Endothelial cell of umbilical vein (primary cell): Measurements from ENCODE around the gene CCDC172. TPM values are rescaled to one million over a fixed set of nuclear protein-coding genes. Genes with fewer than 3 reads are reported as not detected.

Experiments
- BruUV-seq: library from RNA; stranded (reverse); fragments of 400-500 nt; replicated peaks from 2 replicates; lab custom pipeline; 2021; lab: Mats Ljungman, UMichigan
- CTCF ChIA-PET: fragments of 300-600, 350-600 bp; sonication (Branson Sonifier 250); formaldehyde crosslinking; loops from one replicate; lab custom pipeline; 2021; ENCODE audit warnings: antibody characterized with exemption, inconsistent platforms; lab: Charles Lee
- POLR2A ChIA-PET: fragments of 300-600, 350-600 bp; sonication (Branson Sonifier 250); formaldehyde crosslinking; loops from one replicate; lab custom pipeline; 2021; ENCODE audit warnings: antibody characterized with exemption, inconsistent platforms; lab: Charles Lee
- DNase-seq: peaks from one replicate; pipeline ENCODE4 v3.0.0-alpha.2; 2011; ENCODE audit warnings: low read depth, low spot score
- FAIRE-seq: peaks from 2 replicates; lab custom pipeline; 2011; peaks lifted over from hg19 to GRCh38; lab: Jason Lieb, UNC
- H2AFZ ChIP-seq: 2 replicates; pipeline ENCODE4 v1.6.0; 2012; ENCODE audit warnings: low read depth, low read length, control low read depth, inconsistent platforms
- H3K27ac ChIP-seq: 2 replicates; pipeline ENCODE4 v1.5.1; 2011; ENCODE audit warnings: low read depth, mild to moderate bottlenecking, control low read depth, low read length, moderate library complexity; ENCODE audit not compliant: insufficient read depth
- H3K27me3 ChIP-seq, 2 experiments: 2 replicates each; pipeline versions ENCODE4 v1.6.0 to v1.6.1; 2011; ENCODE audit warnings: low read length in 2 of 2, mixed read lengths in 1 of 2; ENCODE audit not compliant: control insufficient read depth in 2 of 2, insufficient read depth in 2 of 2
- H3K36me3 ChIP-seq, 2 experiments: 2 replicates in 1 of 2; 3 replicates in 1 of 2; pipeline ENCODE4 v1.5.1; 2011; ENCODE audit warnings: low read length in 2 of 2, mild to moderate bottlenecking in 1 of 2, moderate library complexity in 1 of 2; ENCODE audit not compliant: control insufficient read depth in 2 of 2, insufficient read depth in 2 of 2; ENCODE audit errors: extremely low read depth in 1 of 2
- H3K4me1 ChIP-seq: 3 replicates; pipeline ENCODE4 v1.5.1; 2011; ENCODE audit warnings: mild to moderate bottlenecking, low read length; ENCODE audit not compliant: control insufficient read depth, insufficient read depth; ENCODE audit errors: extremely low read depth
- H3K4me2 ChIP-seq: 2 replicates; pipeline ENCODE4 v1.6.1; 2011; ENCODE audit warnings: low read length, control low read depth, mixed read lengths; ENCODE audit not compliant: insufficient read depth
- H3K4me3 ChIP-seq, 3 experiments: fragments of 200-600 bp in 1 of 3; sonication (generic), shearing (Covaris generic) in 1 of 3; replicated peaks in 1 of 3; 2 replicates each; pipeline ENCODE4 v1.5.1; 2011 to 2016; ENCODE audit warnings: control low read depth in 3 of 3, low read length in 3 of 3, mild to moderate bottlenecking in 2 of 3, inconsistent platforms in 1 of 3, low read depth in 1 of 3, moderate library complexity in 1 of 3; ENCODE audit not compliant: insufficient read depth in 1 of 3
- H3K79me2 ChIP-seq: 2 replicates; pipeline ENCODE4 v1.6.0; 2012; ENCODE audit warnings: low read length, inconsistent platforms; ENCODE audit not compliant: control insufficient read depth, insufficient read depth
- H3K9ac ChIP-seq: replicated peaks from 2 replicates; pipeline ENCODE3; 2011; ENCODE audit warnings: low read length, control low read depth; ENCODE audit not compliant: insufficient read depth; ENCODE audit errors: extremely low read depth
- H3K9me1 ChIP-seq: replicated peaks from 3 replicates; pipeline ENCODE4 v1.6.0; 2011; ENCODE audit warnings: mild to moderate bottlenecking, low read length; ENCODE audit not compliant: control insufficient read depth, insufficient read depth; ENCODE audit errors: extremely low read depth
- H3K9me3 ChIP-seq: replicated peaks from 2 replicates; pipeline ENCODE4 v1.5.1; 2012; ENCODE audit warnings: low read length, inconsistent platforms; ENCODE audit not compliant: control insufficient read depth, insufficient read depth
- H4K20me1 ChIP-seq: replicated peaks from 2 replicates; pipeline ENCODE3; 2011; ENCODE audit warnings: mild to moderate bottlenecking, low read length; ENCODE audit not compliant: control insufficient read depth, insufficient read depth; ENCODE audit errors: extremely low read depth
- CTCF ChIP-seq, 2 donors: IDR thresholded peaks; 1 replicate in 1 of 2; 2 replicates in 1 of 2; pipeline ENCODE4 v1.5.1; 2011; ENCODE audit warnings: low read length in 2 of 2, mild to moderate bottlenecking in 2 of 2, moderate library complexity in 2 of 2, control low read depth in 1 of 2, inconsistent platforms in 1 of 2, low read depth in 1 of 2; ENCODE audit not compliant: insufficient read depth in 1 of 2; ENCODE audit errors: extremely low read depth in 1 of 2
- EZH2 ChIP-seq: IDR thresholded peaks from 2 replicates; pipeline ENCODE4 v1.6.1; 2012; ENCODE audit warnings: borderline replicate concordance, low read depth, mild to moderate bottlenecking, moderate library complexity, low read length, inconsistent platforms; ENCODE audit not compliant: severe bottlenecking
- FOS ChIP-seq: IDR thresholded peaks from 2 replicates; pipeline ENCODE4 v1.6.1; 2011; ENCODE audit warnings: mild to moderate bottlenecking, low read length, moderate library complexity, borderline replicate concordance; ENCODE audit not compliant: insufficient read depth
- GATA2 ChIP-seq: IDR thresholded peaks from 2 replicates; pipeline ENCODE4 v1.7.0; 2011; ENCODE audit warnings: low read depth, mild to moderate bottlenecking, moderate library complexity, mixed read lengths, low read length; ENCODE audit not compliant: insufficient read length, insufficient read depth
- JUN ChIP-seq: IDR thresholded peaks from 2 replicates; pipeline ENCODE4 v1.6.1; 2011; ENCODE audit warnings: borderline replicate concordance, low read depth; ENCODE audit not compliant: insufficient read length, insufficient read depth
- MAX ChIP-seq: IDR thresholded peaks from 2 replicates; pipeline ENCODE4 v1.6.1; 2011; ENCODE audit not compliant: insufficient read depth, insufficient read length
- MYC ChIP-seq: IDR thresholded peaks from one replicate; pipeline ENCODE4 v1.6.1; 2011; ENCODE audit warnings: mild to moderate bottlenecking, low read depth, low read length
- POLR2A ChIP-seq: IDR thresholded peaks from 2 replicates; pipeline ENCODE4 v1.6.1; 2012; ENCODE audit warnings: low read depth, mild to moderate bottlenecking, control low read depth, low read length
- POLR2AphosphoS5 ChIP-seq: IDR thresholded peaks from 2 replicates; pipeline ENCODE4 v1.6.1; 2012; ENCODE audit warnings: low read depth, mild to moderate bottlenecking, control low read depth, low read length, moderate library complexity; ENCODE audit not compliant: insufficient read depth
- dilution Hi-C: fragments of 300-500 bp; cut with MboI; formaldehyde crosslinking; loops from one replicate; pipeline ENCODE4 v1.15.0; 2019; ENCODE audit warnings: low sequenced_read_pairs; ENCODE audit not compliant: extremely low pct_ligation_motif_present
- intact Hi-C: fragments of 100-400 bp; cut with micrococcal nuclease; formaldehyde crosslinking; loops from one replicate; pipeline ENCODE4 v1.10.0; 2022
- polyA plus RNA-seq, 4 experiments: library from polyadenylated mRNA; depleted of rRNA in 3 of 4; stranded (reverse) in 3 of 4; unstranded in 1 of 4; fragments of >200 nt; gene quantifications; 2 replicates each; pipeline versions ENCODE4 v1.2.1 to v1.2.3, GENCODE V29; 2011 to 2012; ENCODE audit warnings: missing spikeins in 1 of 4
- total RNA-seq: library from RNA; stranded (reverse); gene quantifications from 2 replicates; pipeline ENCODE4 v1.2.3, GENCODE V29; 2021

The CCDC172 gene
- total and polyA plus RNA-seq, 2 donors (not counting 3 experiments of a cell fraction or from before 2014, with no cell fraction given): not detected

DNA sequence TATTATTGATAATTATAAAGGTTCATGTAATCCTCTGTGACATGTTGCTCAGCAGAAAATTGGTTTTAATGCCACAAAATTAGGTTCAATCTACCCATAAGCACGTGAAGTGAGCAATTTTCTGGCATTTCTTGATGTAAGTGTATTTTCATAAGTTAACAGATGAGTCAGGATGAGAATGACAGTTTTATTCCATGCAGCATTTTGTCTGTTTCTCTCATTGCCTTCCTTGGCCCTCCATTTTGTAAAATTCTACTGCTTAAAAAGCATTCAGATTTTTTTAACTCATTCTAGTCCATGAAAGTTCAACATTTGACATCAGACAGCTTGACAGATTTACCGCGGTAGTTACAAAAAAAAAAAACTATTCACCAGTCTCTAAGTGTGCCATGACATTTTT lies 47.3 kb upstream of the CCDC172 start:
- no peaks in the 10 kb centered on the region for H3K9me3 ChIP-seq
- dilution Hi-C loops (no loop called here), intact Hi-C loops (no loop called here)
- no peak overlapping the region for H3K4me2 ChIP-seq
- H3K27me3 ChIP-seq: peaks cover 31 to 41% of the 10 kb centered on the region in 2 experiments
- H3K79me2 ChIP-seq: no peaks in the 10 kb centered on the region
- no peaks in the 10 kb centered on the region for H3K9me1 ChIP-seq
- BruUV-seq: no TSS peak
- H2AFZ ChIP-seq: no peak overlapping the region
- H3K4me3 ChIP-seq: no peak overlapping the region
- FAIRE-seq (no peak), DNase-seq (no peak)
- peaks cover 7% of the 10 kb centered on the region for H3K4me1 ChIP-seq
- H3K36me3 ChIP-seq: no peaks in the 10 kb centered on the region
- CTCF ChIA-PET: interaction anchor here (1.3 kb wide), 1 partner anchor 11 kb away, joined by 3 read pairs; no protein-coding TSS in a partner anchor
- H3K27ac ChIP-seq: no peak overlapping the region
- POLR2A ChIA-PET: no interaction called here
- H3K9ac ChIP-seq: no peak overlapping the region
- no peaks in the 10 kb centered on the region for H4K20me1 ChIP-seq
- TF ChIP-seq FOS (no peak), POLR2A (no peak), GATA2 (no peak), MYC (no peak), EZH2 (no peak), MAX (no peak), POLR2AphosphoS5 (no peak)

DNA sequence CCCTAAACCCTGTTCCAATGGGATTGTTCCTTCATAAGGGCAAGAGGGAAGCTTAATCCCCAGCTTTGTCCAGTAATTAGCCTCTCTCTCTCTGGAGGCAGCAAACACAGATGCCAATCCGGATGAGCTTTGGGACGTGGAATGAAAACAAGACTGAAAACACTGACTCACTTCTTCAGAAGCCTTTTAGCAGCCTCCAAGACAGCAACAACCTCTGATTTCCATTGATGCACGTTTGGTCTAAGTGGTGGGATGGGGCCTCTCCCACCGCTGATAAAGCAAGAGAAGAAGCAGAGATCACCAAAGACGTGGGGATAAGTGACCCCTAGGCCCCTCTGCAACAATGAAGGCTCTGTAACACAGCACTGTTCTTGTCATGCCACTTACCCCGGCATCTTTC lies 45.4 kb upstream of the CCDC172 start:
- Histone ChIP-seq H3K4me1 (no peaks in the 10 kb centered on the region), H3K9me1 (no peaks in the 10 kb centered on the region), H3K27ac (no peak overlapping the region), H3K4me2 (no peak overlapping the region), H3K36me3 (no peaks in the 10 kb centered on the region), H3K9me3 (no peaks in the 10 kb centered on the region), H3K79me2 (no peaks in the 10 kb centered on the region), H3K9ac (no peak overlapping the region), H4K20me1 (no peaks in the 10 kb centered on the region), H3K27me3 (peaks cover 15 to 22% of the 10 kb centered on the region in 2 experiments), H2AFZ (no peak overlapping the region), H3K4me3 (no peak overlapping the region)
- DNase-seq (no peak), FAIRE-seq (no peak)
- dilution Hi-C loops: no loop called here
- TF ChIP-seq MAX (no peak), MYC (no peak), EZH2 (no peak), JUN (no peak), FOS (no peak), POLR2AphosphoS5 (no peak), POLR2A (no peak), CTCF (IDR thresholded peaks at IDR 0.05; ENCODE audit: extremely low read depth in 1 of 2, insufficient read depth in 1 of 2, low read depth in 1 of 2, low read length in 2 of 2) (no peak), GATA2 (no peak)
- no TSS peak for BruUV-seq
- CTCF ChIA-PET: no interaction called here
- POLR2A ChIA-PET: no interaction called here
- intact Hi-C loops: no loop called here
